IPS DF 6.9 (cell line): ENCODE measurements around the gene SETD5.

ENCODE experiments used
- DNase-seq: peaks from one replicate; pipeline ENCODE4 v3.0.0-alpha.2; 2013; ENCODE audit warnings: low read depth, low spot score
- H3K27ac ChIP-seq: one replicate; pipeline ENCODE4 v1.5.1; 2013; ENCODE audit warnings: low read length, control low read depth
- H3K27me3 ChIP-seq: 2 replicates; pipeline ENCODE4 v1.6.1; 2013; ENCODE audit warnings: mild to moderate bottlenecking, low read length; ENCODE audit not compliant: control insufficient read depth, insufficient read depth
- H3K36me3 ChIP-seq: 2 replicates; pipeline ENCODE4 v1.6.1; 2013; ENCODE audit warnings: low read length; ENCODE audit not compliant: control insufficient read depth, insufficient read depth
- H3K4me1 ChIP-seq: 2 replicates; pipeline ENCODE4 v1.6.1; 2013; ENCODE audit warnings: low read length; ENCODE audit not compliant: control insufficient read depth, insufficient read depth
- H3K4me3 ChIP-seq: 2 replicates; pipeline ENCODE4 v1.5.1; 2013; ENCODE audit warnings: mild to moderate bottlenecking, low read length
- H3K9me3 ChIP-seq: 2 replicates; pipeline ENCODE4 v1.6.1; 2013; ENCODE audit warnings: low read length, inconsistent platforms; ENCODE audit not compliant: control insufficient read depth, insufficient read depth
- WGBS: extraction: QIAGEN DNeasy Blood & Tissue Kit; methylation state at CpG from one replicate; pipeline ENCODE4 v1.1.7; 2013; ENCODE audit warnings: mixed read lengths, missing lambda C conversion rate; ENCODE audit not compliant: insufficient read length, insufficient coverage; 5-methylcytosine and 5-hydroxymethylcytosine counted together

SETD5 gene

DNA sequence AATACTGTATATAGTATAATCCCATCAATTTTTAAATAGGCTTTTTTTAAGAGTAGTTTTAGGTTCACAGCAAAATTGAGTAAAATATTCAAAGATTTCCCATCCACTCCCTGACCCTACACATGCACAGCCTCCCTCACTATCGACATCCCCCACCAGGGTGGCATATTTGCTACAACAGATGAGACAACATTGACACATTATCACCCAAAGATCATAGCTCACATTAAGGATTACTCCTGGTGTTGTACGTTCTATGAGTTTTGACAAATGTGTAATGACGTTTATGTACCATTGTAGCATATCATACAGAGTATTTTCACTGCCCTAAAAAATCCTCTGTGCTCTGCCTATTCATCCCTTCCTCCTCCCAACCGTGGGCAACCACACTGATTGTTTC is 116.9 kb downstream of the SETD5 start:
- Histone ChIP-seq H3K36me3 (no peaks in the 10 kb centered on the region), H3K27ac (no peak overlapping the region), H3K4me1 (no peaks in the 10 kb centered on the region), H3K27me3 (no peaks in the 10 kb centered on the region), H3K9me3 (no peaks in the 10 kb centered on the region), H3K4me3 (no peak overlapping the region)
- no CpG with 5 or more reads among the region's 4 CpGs for whole genome bisulfite sequencing
- no peak for DNase-seq

DNA sequence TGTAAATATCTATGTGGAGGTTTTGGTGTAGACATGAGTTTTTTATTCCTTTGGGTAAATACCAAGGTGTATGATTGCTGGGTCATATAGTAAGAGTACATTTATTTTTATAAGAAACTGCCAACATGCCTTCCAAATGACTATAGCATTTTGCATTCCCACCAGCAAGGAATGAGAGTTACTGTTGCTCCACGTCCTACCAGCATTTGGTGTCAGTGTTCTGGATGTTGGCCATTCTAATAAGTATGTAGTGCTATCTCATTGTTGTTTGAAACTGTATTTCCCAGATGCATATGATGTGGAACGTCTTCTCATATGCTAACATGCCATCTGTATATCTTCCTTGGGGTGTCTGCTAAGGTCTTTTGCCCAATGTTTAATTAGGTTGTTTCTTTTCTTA is 117.5 kb downstream of the SETD5 start:
- Histone ChIP-seq H3K36me3 (no peaks in the 10 kb centered on the region), H3K4me1 (no peaks in the 10 kb centered on the region), H3K4me3 (no peak overlapping the region), H3K9me3 (no peaks in the 10 kb centered on the region), H3K27ac (no peak overlapping the region), H3K27me3 (no peaks in the 10 kb centered on the region)
- DNase-seq = no peak
- WGBS = no CpG with 5 or more reads among the region's 2 CpGs

DNA sequence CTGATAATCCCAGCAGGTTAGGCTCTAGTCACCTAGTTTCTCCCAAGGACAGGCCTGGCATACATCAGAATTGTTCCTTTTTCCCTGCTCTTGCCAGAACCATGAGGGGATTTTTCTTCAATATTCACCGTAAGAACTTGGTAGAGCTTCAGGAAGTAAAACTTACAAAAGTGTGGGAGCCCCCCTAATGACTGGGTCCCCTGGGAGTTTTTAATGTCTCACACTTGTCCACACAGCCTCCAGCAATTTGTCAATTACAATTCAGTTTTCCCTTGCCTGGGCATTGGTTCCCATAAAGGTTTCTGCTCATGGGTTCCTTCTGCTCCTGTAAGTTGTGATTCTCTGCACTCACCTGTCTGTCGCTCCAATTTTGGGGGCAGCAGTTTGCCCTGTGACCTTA is 127.7 kb downstream of the SETD5 start:
- DNase-seq = no peak
- no peaks in the 10 kb centered on the region for H3K9me3 ChIP-seq

More for the DNA sequence above, 127.7 kb downstream of the SETD5 start:
- Histone ChIP-seq H3K4me3 (no peak overlapping the region), H3K36me3 (no peaks in the 10 kb centered on the region), H3K27ac (no peak overlapping the region), H3K4me1 (no peaks in the 10 kb centered on the region), H3K27me3 (no peaks in the 10 kb centered on the region)
- no CpG with 5 or more reads among the region's 2 CpGs for WGBS
